ENCODE data around the gene CX3CR1.

DNA sequence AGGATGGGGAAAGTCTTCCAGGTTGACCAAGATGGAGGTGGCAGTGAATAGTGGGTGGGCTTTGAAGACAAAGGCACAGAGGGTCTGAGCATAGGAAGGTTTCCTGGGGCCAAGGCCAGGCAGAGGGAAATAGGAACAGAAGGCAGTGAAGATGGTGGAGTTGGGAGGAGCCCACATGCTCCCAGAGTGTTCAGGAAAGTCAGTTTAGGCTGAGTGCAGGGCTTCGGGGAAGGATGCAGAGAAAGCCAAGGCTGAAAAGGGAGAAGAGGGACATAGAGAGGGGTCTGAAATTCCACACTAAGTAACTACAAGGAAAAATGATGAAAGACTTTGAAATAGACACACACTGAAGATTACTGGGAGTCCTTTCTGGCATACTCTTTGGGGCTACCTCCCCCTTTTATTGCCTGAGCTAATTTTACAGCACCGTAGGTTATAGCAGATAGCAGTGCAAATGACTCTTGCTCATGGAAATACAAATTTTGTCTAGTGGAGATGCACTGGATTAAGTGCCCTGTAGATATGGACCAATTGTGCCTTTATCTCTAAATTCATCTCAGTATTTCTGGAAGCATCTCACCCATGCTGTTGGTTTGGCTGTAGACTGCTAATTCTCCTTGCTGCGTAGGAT lies 3.8 kb downstream of the CX3CR1 start:
- TF ChIP-seq, protein P1, sequence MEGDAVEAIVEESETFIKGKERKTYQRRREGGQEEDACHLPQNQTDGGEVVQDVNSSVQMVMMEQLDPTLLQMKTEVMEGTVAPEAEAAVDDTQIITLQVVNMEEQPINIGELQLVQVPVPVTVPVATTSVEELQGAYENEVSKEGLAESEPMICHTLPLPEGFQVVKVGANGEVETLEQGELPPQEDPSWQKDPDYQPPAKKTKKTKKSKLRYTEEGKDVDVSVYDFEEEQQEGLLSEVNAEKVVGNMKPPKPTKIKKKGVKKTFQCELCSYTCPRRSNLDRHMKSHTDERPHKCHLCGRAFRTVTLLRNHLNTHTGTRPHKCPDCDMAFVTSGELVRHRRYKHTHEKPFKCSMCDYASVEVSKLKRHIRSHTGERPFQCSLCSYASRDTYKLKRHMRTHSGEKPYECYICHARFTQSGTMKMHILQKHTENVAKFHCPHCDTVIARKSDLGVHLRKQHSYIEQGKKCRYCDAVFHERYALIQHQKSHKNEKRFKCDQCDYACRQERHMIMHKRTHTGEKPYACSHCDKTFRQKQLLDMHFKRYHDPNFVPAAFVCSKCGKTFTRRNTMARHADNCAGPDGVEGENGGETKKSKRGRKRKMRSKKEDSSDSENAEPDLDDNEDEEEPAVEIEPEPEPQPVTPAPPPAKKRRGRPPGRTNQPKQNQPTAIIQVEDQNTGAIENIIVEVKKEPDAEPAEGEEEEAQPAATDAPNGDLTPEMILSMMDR (IDR thresholded peaks at IDR 0.05; ENCODE audit: poor library complexity, severe bottlenecking), result no peak
- TF ChIP-seq, protein P2, sequence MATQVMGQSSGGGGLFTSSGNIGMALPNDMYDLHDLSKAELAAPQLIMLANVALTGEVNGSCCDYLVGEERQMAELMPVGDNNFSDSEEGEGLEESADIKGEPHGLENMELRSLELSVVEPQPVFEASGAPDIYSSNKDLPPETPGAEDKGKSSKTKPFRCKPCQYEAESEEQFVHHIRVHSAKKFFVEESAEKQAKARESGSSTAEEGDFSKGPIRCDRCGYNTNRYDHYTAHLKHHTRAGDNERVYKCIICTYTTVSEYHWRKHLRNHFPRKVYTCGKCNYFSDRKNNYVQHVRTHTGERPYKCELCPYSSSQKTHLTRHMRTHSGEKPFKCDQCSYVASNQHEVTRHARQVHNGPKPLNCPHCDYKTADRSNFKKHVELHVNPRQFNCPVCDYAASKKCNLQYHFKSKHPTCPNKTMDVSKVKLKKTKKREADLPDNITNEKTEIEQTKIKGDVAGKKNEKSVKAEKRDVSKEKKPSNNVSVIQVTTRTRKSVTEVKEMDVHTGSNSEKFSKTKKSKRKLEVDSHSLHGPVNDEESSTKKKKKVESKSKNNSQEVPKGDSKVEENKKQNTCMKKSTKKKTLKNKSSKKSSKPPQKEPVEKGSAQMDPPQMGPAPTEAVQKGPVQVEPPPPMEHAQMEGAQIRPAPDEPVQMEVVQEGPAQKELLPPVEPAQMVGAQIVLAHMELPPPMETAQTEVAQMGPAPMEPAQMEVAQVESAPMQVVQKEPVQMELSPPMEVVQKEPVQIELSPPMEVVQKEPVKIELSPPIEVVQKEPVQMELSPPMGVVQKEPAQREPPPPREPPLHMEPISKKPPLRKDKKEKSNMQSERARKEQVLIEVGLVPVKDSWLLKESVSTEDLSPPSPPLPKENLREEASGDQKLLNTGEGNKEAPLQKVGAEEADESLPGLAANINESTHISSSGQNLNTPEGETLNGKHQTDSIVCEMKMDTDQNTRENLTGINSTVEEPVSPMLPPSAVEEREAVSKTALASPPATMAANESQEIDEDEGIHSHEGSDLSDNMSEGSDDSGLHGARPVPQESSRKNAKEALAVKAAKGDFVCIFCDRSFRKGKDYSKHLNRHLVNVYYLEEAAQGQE (IDR thresholded peaks at IDR 0.05; ENCODE audit: borderline replicate concordance), result no peak
- no peak for TF ChIP-seq POLR2AphosphoS5 (IDR thresholded peaks at IDR 0.05)
- no peak for TF ChIP-seq EP300 (conservative IDR thresholded peaks at IDR 0.05; ENCODE audit: poor library complexity, severe bottlenecking)
- no peak for TF ChIP-seq RAD21 (conservative IDR thresholded peaks at IDR 0.05)

Measured in neural cell (in vitro differentiated cells).